Measurements from ENCODE around the gene ATG5. TPM values are rescaled to one million over a fixed set of nuclear protein-coding genes. Genes with fewer than 3 reads are reported as not detected.

The ATG5 gene
- total RNA-seq, 2 experiments from 2014 or later = 31.2 to 32.4 TPM

- Mint-ChIP-seq H3K27me3 (no peaks in the 10 kb centered on the region), H3K27ac (no peak overlapping the region), H3K4me3 (no peak overlapping the region), H3K9me3 (no peaks in the 10 kb centered on the region), H3K36me3 (ENCODE audit: low read depth) (no peaks in the 10 kb centered on the region), H3K4me1 (ENCODE audit: low read depth) (peaks cover 10% of the 10 kb centered on the region)
- ATAC-seq (peak; percentile 61), DNase-seq (peak; percentile 44)
- intact Hi-C loops (cut with micrococcal nuclease) = no loop called here
- ChIA-PET POLR2A (interaction anchor here (1.0 kb wide), 1 partner anchor 20 kb away, joined by 3 read pairs; no protein-coding TSS in a partner anchor), CTCF (no interaction called here)
- TF ChIP-seq CTCF (IDR thresholded peaks at IDR 0.05) = no peak
Measured at GRCh38 chr6:106134906-106135634, 190.5 kb downstream of the ATG5 start.

Other genes starting within 250 kb of the ATG5 start
- 10 to 100 TPM; 24.6 to 24.7 TPM for gene PRDM1, start 239.4 kb downstream of the ATG5 start, total RNA-seq
- 10 to 100 TPM; 20.8 to 21.1 TPM for gene CRYBG1, start 35.0 kb upstream of the ATG5 start, total RNA-seq

All from activated CD8-positive, alpha-beta T cell treated with anti-CD3 and anti-CD28 coated beads for 36 hours (primary cell).